ENCODE measurements around the gene LITAF.

LITAF gene

DNA sequence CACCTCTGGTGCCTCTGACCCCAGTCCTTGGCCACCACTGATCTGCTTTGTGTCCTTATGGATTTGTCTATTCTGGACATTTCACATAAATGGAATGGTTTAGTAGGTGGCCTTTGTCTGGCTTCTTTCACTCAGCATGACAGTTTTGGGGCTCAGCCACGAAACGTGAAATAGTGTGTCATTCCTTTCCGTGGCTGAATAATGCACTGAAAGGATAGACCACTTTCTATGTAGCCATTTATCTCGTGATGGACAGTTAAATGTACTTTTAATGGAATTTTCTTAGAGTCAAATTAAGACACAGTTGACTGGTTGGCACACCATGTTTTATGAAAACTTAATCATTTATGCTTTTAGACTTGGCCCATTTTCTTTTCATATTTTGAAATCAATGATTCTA lies 57.4 kb downstream of the LITAF start:
- H3K27me3 ChIP-seq (ENCODE audit: insufficient read depth, low read length, poor library complexity, severe bottlenecking) = no peaks in the 10 kb centered on the region
- H4K20me1 ChIP-seq (ENCODE audit: insufficient read depth, low read length, poor library complexity, severe bottlenecking) = no peaks in the 10 kb centered on the region
- H3K4me3 ChIP-seq (ENCODE audit: low read length, poor library complexity, severe bottlenecking) = no peak overlapping the region
- no peaks in the 10 kb centered on the region for H3F3A ChIP-seq (ENCODE audit: low read depth)
- H2AFZ ChIP-seq (ENCODE audit: low read length) = no peak overlapping the region
- no peaks in the 10 kb centered on the region for H3K9me3 ChIP-seq (ENCODE audit: insufficient read depth, low read depth, low read length)
- H3K36me3 ChIP-seq (ENCODE audit: insufficient read depth, low read length) = no peaks in the 10 kb centered on the region
- H3K9ac ChIP-seq (ENCODE audit: low read depth, low read length, poor library complexity, severe bottlenecking) = no peak overlapping the region
- no peak overlapping the region for H3K4me2 ChIP-seq (ENCODE audit: low read depth, low read length, poor library complexity, severe bottlenecking)
- TF ChIP-seq EZH2phosphoT487 (IDR thresholded peaks at IDR 0.05; ENCODE audit: borderline replicate concordance) = no peak
- TF ChIP-seq, protein P1, sequence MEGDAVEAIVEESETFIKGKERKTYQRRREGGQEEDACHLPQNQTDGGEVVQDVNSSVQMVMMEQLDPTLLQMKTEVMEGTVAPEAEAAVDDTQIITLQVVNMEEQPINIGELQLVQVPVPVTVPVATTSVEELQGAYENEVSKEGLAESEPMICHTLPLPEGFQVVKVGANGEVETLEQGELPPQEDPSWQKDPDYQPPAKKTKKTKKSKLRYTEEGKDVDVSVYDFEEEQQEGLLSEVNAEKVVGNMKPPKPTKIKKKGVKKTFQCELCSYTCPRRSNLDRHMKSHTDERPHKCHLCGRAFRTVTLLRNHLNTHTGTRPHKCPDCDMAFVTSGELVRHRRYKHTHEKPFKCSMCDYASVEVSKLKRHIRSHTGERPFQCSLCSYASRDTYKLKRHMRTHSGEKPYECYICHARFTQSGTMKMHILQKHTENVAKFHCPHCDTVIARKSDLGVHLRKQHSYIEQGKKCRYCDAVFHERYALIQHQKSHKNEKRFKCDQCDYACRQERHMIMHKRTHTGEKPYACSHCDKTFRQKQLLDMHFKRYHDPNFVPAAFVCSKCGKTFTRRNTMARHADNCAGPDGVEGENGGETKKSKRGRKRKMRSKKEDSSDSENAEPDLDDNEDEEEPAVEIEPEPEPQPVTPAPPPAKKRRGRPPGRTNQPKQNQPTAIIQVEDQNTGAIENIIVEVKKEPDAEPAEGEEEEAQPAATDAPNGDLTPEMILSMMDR (conservative IDR thresholded peaks at IDR 0.05; ENCODE audit: low read length) = no peak
- no peaks in the 10 kb centered on the region for H3K79me2 ChIP-seq (ENCODE audit: insufficient read depth, low read length)
- H3K4me1 ChIP-seq (ENCODE audit: insufficient read depth, low read length, poor library complexity, severe bottlenecking) = no peaks in the 10 kb centered on the region
- no peaks in the 10 kb centered on the region for H3K9me2 ChIP-seq (replicated peaks; ENCODE audit: low read depth, low read length)

DNA sequence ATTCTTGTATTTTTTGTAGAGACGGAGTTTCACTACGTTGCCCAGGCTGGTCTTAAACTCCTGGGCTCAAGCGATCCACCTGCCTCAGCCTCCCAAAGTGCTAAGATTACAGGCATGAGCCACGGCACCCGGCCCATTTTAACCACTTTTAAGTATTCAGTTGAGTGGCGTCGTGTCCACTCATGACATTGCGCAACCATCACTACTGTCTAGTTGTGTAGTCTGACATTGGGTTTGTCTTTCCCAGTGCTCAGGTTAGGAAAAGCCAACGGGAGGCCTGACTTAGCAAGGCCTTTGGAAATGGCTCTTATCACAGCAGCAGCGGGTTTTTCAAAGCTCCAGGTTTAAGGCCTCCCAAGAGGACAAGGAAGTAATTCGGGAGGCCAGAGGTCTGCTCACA lies 58.7 kb downstream of the LITAF start:
- no peak overlapping the region for H2AFZ ChIP-seq (ENCODE audit: low read length)
- no peak overlapping the region for H3K4me3 ChIP-seq (ENCODE audit: low read length, poor library complexity, severe bottlenecking)
- H3K9me2 ChIP-seq (replicated peaks; ENCODE audit: low read depth, low read length) = no peaks in the 10 kb centered on the region
- no peak overlapping the region for H3K4me2 ChIP-seq (ENCODE audit: low read depth, low read length, poor library complexity, severe bottlenecking)
- no peaks in the 10 kb centered on the region for H3K4me1 ChIP-seq (ENCODE audit: insufficient read depth, low read length, poor library complexity, severe bottlenecking)
- H3K27me3 ChIP-seq (ENCODE audit: insufficient read depth, low read length, poor library complexity, severe bottlenecking) = no peaks in the 10 kb centered on the region
- no peaks in the 10 kb centered on the region for H3K79me2 ChIP-seq (ENCODE audit: insufficient read depth, low read length)
- H4K20me1 ChIP-seq (ENCODE audit: insufficient read depth, low read length, poor library complexity, severe bottlenecking) = no peaks in the 10 kb centered on the region
- no peaks in the 10 kb centered on the region for H3K36me3 ChIP-seq (ENCODE audit: insufficient read depth, low read length)
- H3K9me3 ChIP-seq (ENCODE audit: insufficient read depth, low read depth, low read length) = no peaks in the 10 kb centered on the region
- no peaks in the 10 kb centered on the region for H3F3A ChIP-seq (ENCODE audit: low read depth)
- TF ChIP-seq, protein P1 (conservative IDR thresholded peaks at IDR 0.05; ENCODE audit: low read length) = no peak
- TF ChIP-seq EZH2phosphoT487 (IDR thresholded peaks at IDR 0.05; ENCODE audit: borderline replicate concordance) = no peak
- no peak overlapping the region for H3K9ac ChIP-seq (ENCODE audit: low read depth, low read length, poor library complexity, severe bottlenecking)

DNA sequence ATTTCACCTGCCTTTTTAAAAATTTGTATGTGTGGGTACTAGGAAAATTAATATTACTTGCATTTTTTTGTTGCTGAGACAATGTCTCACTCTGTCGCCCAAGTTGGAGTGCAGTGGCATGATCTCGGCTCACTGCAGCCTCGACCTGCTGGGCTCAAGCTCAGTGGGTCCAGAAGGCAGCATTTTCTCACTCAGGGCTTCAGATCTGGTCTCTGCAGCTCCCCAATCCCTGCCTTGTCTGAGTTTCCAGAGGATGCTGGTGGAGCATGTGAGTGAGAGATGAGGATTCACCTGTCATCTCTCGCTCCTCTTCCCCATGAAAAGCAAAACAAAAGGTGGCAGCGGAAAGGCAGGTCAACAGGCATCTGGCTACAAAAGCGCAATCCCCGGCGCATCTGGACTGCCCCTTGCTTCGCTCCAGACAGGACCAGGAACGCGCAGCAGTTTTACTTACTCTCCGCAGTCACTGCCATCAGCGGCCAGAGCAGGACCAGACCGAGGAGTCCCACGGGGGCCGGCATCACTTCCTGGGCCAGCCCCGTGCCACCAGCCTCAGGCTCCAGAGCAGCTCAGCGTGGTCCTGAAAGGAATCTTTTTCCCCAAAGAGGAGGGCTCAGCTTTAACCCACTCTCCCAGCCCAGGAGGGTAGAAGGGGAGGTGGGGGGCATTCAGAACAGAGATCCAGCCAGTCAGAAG lies 59.9 kb downstream of the LITAF start:
- no peak overlapping the region for H3K9ac ChIP-seq (ENCODE audit: low read depth, low read length, poor library complexity, severe bottlenecking)
- no peak overlapping the region for H3K4me2 ChIP-seq (ENCODE audit: low read depth, low read length, poor library complexity, severe bottlenecking)
- H3K9me2 ChIP-seq (replicated peaks; ENCODE audit: low read depth, low read length) = no peaks in the 10 kb centered on the region
- H3K27me3 ChIP-seq (ENCODE audit: insufficient read depth, low read length, poor library complexity, severe bottlenecking) = no peaks in the 10 kb centered on the region
- H3K79me2 ChIP-seq (ENCODE audit: insufficient read depth, low read length) = no peaks in the 10 kb centered on the region
- TF ChIP-seq, protein P1 (conservative IDR thresholded peaks at IDR 0.05; ENCODE audit: low read length) = no peak
- TF ChIP-seq EZH2phosphoT487 (IDR thresholded peaks at IDR 0.05; ENCODE audit: borderline replicate concordance) = no peak
- no peaks in the 10 kb centered on the region for H3F3A ChIP-seq (ENCODE audit: low read depth)
- no peaks in the 10 kb centered on the region for H3K4me1 ChIP-seq (ENCODE audit: insufficient read depth, low read length, poor library complexity, severe bottlenecking)
- no peak overlapping the region for H3K4me3 ChIP-seq (ENCODE audit: low read length, poor library complexity, severe bottlenecking)
- H2AFZ ChIP-seq (ENCODE audit: low read length) = no peak overlapping the region
- H3K36me3 ChIP-seq (ENCODE audit: insufficient read depth, low read length) = no peaks in the 10 kb centered on the region
- no peaks in the 10 kb centered on the region for H4K20me1 ChIP-seq (ENCODE audit: insufficient read depth, low read length, poor library complexity, severe bottlenecking)
- H3K9me3 ChIP-seq (ENCODE audit: insufficient read depth, low read depth, low read length) = no peaks in the 10 kb centered on the region

Measured in Loucy (cell line).